GM19467 (cell line): ENCODE data around the gene FAM219A.

ENCODE experiments used
- ATAC-seq: cut with Tn5 transposase; IDR thresholded peaks from one replicate; pipeline ENCODE4 v1.9.1; 2021; ENCODE audit warnings: mild to moderate bottlenecking, moderate library complexity; ENCODE audit not compliant: unreplicated experiment

The FAM219A gene

DNA sequence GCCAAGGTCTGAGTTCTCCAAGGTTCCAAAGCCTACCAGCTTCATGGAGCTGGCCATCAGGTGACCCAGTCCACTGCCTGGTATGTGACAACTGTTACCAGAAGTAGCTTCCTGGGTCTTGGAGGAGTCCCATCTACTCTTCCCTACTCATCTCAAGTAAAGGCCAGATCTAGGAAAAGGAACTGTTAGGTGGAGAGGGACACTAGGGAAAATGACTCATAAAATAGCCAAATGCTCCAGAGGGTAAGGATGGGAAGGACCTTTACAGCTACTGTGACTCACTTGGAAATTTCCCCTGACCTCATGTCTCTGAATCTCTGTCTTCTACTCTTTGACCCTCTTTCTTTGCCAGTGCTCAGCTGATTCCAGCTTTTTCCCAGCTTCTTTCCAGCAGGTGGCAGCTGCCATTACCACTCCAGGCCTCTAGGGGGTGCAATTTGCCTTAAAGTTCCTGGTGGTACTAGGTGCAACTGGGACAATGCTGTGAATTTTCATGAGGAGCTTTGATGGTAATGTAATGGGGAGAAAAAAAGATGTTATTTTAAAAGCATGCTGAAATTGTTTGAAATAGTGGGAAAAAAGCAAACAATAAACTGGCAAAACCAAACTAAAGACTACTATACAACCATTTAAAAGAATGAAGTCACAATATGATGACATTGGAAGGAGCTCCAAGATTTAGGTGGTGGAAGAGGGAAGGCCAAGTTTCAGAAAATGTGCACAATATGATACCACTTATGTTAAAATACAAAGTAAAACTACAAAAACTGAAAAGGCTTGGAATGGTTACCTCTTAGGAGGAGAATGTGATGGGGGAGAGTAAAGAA lies 54.6 kb downstream of the FAM219A start:
- ATAC-seq, result no peak

- no peak for ATAC-seq
Measured at GRCh38 chr9:34400686-34401602, 57.4 kb downstream of the FAM219A start.

GRCh38 chr9:34400275-34400674 lies 58.1 kb downstream of the FAM219A start:
- ATAC-seq, result no peak

DNA sequence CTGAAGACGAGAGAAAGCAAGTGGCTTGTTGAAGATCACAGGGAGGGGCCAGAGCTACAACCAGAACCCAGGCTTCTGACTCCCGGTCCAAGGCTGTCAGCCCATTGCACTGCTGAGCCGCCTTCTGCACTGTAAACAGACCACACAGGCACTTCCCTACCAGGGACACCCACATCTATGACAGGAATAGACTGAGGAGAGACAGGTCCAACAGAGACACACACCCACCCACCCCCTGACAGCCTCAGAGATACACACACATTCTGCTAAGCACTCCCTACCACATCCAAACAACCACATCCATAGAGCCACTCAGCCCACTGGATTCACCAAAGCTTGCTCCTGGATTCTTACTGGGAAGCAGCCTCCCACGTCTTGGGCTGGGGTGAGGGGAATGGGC lies 58.6 kb downstream of the FAM219A start:
- no peak for ATAC-seq

- ATAC-seq, result no peak
Measured at GRCh38 chr9:34398875-34399274, 59.5 kb downstream of the FAM219A start.

DNA sequence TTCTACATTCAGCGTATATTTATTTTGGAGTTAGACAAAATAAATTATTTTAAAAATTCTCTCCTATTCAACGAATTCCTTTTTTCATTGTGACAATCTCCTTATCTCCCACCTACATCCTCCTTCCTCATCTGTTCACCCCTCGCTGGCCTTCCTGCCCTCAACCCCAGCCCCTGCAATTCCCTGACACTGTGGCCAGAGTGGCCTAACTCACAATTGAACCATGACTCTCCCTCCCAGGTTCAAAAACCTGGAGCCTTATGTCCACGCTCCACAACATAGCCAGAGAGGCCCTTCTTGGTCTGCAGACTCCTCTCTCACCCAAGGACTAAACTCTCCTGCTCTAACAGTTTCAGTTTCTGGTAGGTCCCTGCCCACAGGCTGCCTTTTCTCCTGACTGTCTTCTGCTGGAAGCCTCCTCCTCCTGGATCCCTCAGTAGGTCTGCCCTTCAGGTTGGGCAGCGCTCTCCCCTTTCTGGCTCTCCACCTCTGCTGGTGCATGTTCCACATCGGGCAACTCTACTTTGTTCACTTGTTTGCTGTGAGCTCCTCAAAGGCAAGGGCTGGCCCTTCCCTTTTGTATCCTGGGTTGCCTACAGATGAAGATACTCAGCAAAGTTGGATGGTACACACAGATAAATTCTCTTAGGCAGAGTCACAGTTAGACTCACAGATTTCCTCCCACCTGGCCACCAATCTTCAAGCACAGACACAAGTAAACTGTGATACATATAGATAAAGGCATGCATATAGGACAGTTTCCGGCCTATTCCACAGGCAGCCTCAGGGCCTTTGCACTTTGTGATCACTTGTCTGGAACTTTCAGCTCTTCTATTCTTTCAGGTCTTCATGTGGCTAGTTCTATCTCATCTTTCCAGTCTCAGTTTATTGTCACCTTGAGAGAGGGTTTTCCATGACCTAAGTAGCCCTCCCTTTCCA lies 61.8 kb downstream of the FAM219A start:
- ATAC-seq, result no peak

DNA sequence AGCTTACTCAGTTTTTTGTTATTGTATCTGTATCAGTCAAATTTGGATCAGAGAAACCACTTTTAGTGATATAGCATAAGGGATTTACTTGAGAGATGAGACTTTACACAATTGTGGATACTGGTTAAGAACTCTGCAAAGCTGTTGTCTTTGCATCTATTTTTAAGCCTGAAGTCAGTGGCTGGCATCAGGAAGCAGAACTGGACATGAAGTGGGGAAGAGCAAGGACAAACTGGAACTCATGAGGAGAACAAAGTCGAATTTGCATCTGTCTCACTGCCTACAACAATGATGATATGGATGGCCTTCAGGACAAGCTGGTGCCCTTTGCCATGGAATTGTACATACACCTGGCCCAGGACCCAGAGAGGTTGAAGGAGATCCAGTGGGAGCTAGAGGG lies 65.9 kb downstream of the FAM219A start:
- no peak for ATAC-seq

- no peak for ATAC-seq
Measured at GRCh38 chr9:34387239-34387638, 71.1 kb downstream of the FAM219A start.

GRCh38 chr9:34386656-34387055 lies 71.7 kb downstream of the FAM219A start:
- no peak for ATAC-seq

DNA sequence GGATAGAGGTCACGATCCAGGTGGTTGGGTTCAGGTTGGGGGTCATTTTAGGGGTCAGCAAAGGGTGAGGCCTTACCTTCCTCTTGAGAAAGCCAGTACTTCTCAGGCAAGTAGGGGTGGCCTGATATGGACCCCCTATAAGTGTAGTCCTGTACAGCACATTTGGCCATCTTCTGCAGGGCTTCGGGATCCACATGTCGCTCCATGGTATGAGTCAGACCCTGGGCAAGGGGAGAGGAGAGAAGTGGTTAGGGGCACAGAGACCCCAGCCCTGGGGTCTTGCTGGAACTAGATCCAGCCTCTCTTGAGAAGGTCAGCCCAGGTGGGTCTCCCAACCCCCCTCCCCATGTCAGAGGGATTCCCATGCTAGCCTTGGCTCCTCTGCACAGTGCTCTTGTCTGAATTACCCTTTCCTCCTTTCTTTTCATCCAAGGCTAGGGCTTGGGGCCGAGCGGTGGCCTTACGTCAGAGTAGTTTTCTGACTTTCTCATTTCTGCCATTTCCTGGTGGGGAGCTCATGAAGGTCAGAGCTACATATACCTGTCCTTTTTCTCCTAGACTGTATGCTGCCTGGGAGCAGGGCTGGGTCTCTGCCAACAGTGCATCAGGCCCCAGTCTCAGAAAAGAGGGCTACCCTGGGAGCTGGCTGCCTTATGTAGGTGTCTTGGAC lies 72.7 kb downstream of the FAM219A start:
- no peak for ATAC-seq

GRCh38 chr9:34384368-34385165 lies 73.8 kb downstream of the FAM219A start:
- no peak for ATAC-seq

GRCh38 chr9:34383904-34384303 lies 74.5 kb downstream of the FAM219A start:
- ATAC-seq, result no peak

GRCh38 chr9:34382879-34383278 lies 75.5 kb downstream of the FAM219A start:
- no peak for ATAC-seq

DNA sequence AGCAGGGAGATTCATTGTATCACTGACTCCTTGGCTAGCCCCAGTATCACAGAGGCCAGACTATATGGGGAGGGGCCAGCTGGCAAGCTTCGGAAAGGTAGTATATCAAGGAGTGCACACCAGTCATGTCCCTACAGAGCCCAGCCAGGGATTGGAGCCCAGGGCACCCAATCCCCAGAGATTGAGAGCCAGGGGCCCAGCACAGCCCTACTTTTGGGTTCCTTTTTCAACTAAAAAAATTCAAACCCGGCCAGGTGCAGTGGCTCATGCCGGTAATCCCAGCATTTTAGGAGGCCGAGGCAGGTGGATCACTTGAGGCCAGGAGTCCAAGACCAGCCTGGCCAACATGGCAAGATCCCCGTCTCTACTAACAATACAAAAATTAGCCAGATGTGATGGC lies 76.3 kb downstream of the FAM219A start:
- ATAC-seq, result no peak

DNA sequence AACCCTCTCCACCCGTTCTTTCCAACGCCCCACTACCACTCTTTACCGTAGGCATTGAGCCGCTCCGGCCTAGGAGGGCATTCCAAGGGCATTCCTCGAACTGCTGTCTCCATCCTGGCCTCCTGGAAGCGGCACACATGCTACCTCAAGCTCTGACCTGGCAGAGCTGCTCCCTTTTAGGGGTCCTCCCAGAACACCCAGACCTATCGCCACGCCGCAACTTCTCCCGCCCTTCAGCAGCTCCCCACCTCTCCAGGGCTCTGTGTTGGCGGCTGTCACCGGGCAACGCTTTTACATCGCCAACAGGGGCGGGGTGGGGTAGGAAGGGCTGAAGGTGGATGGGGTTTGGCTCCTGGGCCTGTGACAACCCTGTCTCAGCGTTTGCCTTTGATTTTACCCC lies 77.0 kb downstream of the FAM219A start:
- ATAC-seq, result no peak

DNA sequence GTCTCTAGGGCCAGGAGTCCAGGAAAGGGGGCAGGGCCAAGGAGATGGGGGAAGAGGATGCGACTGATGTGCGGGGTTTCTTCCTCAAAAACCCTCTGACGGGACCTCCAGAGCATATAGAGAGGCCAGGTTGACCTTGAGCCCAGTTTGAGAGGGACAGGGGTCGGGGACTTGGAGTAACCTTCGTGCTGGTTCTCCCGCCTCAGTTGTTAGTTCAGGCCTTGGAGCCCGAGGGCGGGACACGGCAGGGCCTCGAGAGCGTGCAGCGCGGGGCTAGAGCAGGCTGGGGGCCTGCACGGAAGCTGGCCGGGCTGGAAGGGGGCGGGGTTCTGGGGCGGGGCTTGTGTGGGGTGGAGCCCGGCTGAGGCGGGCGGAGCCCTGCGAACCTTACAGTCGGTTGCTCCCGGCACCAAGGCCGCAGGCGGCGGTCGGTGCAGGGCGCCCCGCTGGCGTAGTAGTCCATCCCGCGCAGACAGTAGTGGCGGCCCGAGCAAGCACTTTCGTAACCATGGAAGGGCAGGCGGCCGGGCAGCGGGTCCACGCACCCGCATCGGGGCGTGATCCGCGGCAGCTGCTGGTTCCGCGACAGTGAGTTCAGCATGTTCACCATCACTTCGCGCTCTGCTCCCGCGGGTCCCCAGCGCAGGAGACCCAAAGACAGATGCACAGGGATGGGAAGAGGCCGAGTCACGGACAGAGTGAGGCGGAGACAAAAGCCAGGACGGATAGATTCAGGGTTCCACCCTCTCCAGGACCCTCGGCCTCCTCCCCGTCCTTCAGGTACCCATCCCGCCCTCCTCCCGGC lies 77.7 kb downstream of the FAM219A start:
- no peak for ATAC-seq

DNA sequence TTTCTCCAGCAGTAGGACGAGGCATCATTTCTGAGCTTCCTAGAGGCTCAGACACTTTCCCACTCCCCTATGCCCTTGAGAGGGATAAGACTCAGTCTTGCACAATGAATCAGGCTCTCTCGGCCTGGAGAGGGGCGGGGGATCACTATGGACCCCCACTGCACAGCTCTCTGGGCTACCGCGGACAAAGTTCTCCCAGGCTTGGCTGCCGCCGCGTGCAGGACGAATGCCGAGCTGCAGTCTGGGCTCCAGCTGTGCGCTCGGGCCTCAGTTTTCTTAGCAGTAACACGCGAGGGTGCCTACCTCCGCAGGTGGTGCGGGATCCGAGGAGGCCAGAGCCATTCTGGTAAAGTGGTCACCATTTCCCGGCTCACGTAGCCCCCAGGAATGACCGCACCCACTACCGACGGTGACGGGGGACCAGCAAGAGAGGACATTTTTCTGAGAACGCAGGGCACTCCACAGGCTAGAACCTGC lies 78.3 kb downstream of the FAM219A start:
- no peak for ATAC-seq

- ATAC-seq, result no peak
Measured at GRCh38 chr9:34379334-34380033, 78.9 kb downstream of the FAM219A start.
